ENCODE data around the gene ENKD1. TPM values are rescaled to one million over a fixed set of nuclear protein-coding genes. Genes with fewer than 3 reads are reported as not detected.

Gene ENKD1
- total RNA-seq, 1 donor from 2014 or later = 23.1 TPM

DNA sequence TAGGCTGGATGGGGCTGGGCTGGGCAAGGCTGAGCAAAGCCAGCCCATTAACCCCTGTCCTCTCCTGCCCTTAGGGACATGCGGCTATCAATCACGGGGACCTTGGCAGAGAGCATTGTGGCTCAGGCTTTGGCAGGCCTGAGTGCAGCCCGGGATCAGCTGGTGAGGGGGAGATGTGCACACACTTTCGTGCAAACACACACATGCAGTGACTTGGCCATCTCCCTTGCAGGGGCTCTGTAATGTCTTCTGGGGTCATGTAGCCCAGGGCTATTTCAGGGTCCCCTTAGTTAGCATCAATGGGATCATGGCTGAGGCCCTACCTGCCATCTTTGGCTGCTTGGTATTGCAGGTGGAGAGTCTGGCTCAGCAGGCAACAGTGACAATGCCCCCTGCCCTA lies 14.7 kb downstream of the ENKD1 start:
- no peak for DNase-seq (ENCODE audit: low read depth, low spot score)

DNA sequence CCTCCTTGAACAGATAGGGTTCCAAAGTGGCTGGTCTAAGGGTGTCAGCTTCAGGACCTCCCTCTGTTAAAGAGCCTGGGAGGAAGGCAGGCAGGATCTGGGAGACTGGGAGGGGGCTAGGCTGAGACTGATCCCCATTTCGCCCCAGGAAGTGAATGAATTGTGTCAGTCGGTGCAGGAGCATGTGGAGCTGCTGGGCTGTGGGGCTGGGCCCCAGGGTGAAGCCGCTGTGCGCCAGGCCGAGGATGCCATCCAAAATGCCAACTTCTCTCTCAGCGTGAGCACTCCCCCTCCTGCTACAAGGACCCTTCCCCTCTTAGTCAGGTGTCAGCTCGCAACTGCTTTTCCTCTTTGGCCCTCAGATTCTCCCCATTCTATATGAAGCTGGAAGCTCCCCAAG lies 15.5 kb downstream of the ENKD1 start:
- DNase-seq (ENCODE audit: low read depth, low spot score) = no peak

DNA sequence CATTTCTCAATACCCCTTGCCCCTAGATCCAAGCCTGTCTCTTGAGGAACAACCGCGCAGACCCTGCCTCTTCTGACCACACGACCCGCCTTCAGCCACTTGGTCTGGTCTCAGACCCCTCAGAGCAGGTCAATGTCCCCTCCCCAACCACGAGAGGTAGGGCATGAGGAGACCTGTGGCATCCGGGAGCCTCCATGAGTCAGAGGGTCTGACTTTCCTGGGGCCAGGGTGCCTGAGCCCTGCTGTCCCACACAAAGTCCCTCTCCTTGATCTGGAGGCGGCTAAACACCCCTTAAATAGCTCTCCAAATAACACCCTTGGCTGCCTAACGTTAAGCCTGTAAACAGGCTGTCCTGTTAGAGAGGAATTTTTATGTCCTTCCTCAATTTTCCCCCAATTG lies 16.5 kb downstream of the ENKD1 start:
- no peak for DNase-seq (ENCODE audit: low read depth, low spot score)

DNA sequence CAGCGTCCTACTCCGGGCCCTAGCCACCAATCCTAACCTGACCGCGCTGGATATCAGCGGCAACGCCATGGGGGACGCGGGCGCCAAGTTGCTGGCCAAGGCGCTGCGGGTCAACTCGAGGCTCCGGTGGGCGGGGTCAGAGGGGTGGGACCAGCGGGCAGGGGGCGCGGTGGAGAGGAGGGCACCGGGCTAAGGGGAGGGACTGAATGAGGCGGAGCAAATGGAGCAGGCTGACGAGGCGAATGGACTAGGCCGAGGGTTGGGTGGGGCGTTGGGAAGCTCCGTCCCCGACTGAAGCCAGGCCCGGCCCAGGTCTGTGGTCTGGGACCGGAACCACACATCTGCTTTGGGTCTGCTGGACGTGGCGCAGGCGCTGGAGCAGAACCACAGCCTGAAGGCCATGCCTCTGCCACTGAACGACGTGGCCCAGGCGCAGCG lies 17.0 kb downstream of the ENKD1 start:
- no peak for DNase-seq (ENCODE audit: low read depth, low spot score)

DNA sequence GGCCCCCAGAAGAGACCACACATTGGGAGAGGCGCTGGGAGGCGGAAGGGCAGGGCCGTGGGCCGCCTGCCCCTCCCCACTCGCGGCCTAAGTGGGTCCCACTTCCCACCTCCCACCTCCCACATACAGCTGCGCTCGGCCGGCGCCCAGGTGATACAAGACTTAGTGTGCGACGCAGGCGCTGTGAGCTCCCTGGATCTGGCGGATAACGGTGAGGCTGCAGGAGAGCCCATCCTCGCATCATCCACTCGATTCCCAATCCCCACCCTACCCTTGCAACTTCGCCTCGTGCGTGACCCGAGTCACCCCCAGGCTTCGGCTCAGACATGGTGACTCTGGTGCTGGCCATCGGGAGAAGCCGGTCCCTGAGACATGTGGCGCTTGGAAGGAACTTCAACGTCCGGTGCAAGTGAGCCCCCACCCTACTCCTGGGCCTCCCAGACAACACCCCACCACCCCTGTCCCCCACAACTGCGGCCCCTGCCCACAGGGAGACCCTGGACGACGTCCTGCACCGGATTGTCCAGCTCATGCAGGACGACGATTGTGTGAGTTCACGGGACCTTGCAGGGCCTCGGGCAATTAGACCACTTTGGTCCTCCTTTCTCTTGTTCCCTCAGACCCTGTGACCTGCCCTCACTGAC lies 17.7 kb downstream of the ENKD1 start:
- no peak for DNase-seq (ENCODE audit: low read depth, low spot score)

DNA sequence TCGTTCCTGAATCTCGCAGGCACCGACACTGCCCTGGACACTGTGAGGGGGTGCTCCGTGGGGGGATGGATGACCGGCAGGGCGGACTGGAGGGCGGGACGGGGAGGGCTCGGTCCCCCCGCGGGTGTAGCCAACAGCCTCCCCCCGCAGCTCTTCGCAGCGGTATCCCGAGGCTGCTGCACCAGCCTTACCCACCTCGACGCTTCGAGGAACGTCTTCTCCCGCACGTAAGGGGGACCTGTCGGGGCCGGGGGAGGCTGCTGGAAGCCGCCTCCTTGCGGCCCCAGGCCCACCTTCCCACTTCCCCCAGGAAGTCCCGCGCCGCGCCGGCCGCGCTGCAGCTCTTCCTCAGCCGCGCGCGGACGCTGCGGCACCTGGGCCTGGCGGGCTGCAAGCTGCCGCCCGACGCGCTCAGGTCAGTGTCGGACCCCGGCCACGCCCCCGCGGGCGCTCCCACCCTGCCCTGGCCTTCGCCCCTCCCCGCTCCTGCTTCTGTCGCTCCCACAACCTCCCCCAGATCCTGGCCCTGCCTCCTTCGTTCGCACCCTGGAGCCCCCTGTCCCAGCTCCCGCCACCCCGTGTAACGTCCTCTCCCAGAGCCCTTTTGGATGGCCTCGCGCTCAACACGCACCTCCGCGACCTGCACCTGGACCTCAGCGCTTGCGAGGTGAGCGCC lies 18.3 kb downstream of the ENKD1 start:
- DNase-seq (ENCODE audit: low read depth, low spot score) = no peak

DNA sequence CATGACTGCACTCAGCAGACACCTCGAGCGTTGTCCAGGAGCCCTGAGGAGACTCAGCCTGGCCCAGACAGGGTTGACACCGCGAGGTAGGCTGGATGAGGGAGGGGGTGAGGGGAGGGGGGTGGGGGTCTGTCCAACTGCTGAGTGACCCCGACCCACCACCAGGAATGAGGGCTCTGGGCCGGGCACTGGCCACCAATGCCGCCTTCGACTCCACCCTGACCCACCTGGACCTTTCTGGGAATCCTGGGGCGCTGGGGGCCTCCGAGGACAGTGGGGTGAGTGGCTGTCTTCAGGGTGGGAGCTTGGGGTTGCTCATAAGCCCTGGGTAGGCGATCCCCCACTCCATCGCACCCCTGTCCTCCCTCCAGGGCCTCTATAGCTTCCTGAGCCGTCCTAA lies 18.9 kb downstream of the ENKD1 start:
- DNase-seq (ENCODE audit: low read depth, low spot score) = no peak

DNA sequence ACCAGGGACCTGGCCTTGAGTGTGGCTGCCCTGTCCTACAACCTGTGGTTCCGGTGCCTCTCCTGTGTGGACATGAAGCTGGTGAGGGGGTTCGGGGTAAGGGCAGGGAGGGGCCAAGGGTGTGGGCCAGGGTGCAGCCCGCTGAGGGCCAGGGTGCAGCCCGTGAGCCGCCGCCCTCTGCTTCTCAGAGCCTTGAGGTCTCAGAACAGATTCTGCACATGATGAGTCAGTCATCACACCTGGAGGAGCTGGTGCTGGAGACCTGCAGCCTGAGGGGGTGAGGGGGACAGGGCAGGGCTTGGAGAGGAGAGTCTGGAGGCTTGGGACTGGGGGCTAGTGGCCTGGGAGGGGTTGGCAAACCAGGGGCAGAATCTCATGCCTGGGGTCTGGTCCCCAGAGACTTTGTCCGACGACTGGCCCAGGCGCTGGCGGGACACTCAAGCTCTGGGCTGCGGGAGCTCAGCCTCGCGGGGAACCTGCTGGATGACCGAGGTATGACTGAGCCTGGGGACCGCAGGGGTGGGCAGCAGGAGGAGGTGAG lies 19.4 kb downstream of the ENKD1 start:
- DNase-seq (ENCODE audit: low read depth, low spot score) = no peak

DNA sequence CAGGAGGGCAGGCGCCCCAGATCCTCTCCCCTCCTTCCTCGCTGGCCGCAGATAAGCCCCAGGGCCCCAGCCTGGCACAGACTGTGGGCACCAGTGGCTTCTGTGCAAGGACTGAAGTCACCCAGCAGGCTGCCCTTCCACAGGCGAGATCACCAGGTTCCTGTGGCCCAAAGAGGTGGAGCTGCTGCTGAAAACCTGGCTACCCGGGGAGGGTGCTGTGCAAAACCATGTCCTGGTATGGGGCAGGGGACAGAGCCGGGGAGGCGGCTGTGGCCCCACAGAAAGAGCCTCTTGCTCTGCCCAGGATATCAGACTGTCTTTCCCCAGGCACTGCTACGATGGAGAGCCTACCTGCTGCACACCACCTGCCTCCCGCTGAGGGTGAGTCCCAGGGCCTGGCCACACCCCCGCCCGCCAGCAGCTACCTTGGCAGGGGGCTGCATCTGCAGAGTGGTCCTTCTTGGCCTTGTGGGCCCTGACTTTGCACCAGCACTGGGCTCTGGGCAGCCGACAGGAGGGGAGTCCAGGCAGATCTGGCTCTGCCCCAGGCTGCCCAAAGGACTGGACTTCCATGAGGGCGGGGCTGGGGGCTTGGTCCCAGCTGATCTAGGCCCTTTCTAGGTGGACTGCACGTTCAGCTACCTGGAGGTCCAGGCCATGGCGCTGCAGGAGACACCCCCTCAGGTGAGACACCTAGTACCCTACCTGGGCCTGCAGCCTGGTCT lies 21.0 kb downstream of the ENKD1 start:
- DNase-seq (ENCODE audit: low read depth, low spot score) = no peak

DNA sequence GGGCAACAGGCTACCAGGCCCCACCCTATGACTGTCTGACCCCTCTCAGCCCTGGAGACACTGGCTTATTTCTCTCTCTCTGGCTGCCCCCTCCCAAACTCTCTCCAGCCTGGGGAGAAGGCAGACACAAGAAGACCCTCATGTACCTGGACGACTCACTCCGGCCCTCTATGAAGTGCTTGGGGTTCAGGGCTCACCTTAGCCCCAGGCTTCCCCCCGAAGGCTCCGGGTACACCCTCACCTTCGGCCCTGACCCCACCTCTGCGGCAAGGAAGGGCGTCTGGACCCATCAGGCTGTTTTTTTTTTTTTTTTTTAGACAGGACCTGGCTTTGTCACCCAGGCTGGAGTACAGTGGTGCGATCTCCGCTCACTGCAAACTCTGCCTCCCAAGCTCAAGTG lies 22.5 kb downstream of the ENKD1 start:
- DNase-seq (ENCODE audit: low read depth, low spot score) = no peak

DNA sequence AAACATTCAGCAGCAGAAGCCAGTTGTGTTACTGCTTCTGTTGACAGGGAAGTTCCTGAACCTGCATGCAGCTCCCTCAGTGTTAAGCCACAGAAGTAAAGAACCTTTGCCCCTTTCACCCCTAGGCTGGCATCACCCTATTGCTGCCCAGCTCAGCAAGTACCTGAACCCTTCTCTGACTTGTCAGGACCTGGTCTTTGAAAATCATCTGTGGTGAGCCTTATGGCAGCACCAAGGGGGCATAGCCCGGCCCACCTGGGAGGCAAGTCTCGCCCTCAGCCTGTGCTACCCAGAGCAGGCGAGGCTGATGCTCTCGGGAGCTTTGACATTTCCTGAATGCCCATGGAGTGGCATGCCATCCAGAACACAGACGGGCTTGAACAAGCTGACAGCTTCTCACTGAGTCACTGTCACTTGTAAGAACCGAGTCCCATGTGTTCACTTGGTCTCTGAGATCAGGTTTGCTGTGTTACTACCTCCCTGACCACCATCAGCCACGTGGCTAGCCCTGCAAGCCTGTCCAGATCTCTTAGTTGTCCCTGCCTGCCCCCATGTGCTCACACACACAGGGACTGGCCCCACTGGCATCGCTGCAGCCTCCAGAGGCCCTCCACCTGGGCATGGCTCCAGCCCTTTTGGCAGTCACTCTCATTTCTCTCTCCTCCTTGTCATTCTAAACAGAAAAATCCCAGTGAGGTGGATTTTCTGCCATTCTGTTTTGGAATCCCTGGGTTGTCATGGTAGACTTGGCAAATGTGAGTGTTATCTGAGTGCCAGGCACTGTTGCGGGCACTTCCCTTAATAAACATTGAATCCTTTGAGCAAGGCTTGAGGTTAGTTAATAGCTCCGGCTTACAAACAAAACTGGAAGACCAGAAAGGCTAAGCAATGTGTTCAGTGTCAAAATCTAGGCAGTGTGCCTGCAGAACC lies 24.5 kb downstream of the ENKD1 start:
- DNase-seq (ENCODE audit: low read depth, low spot score) = no peak

DNA sequence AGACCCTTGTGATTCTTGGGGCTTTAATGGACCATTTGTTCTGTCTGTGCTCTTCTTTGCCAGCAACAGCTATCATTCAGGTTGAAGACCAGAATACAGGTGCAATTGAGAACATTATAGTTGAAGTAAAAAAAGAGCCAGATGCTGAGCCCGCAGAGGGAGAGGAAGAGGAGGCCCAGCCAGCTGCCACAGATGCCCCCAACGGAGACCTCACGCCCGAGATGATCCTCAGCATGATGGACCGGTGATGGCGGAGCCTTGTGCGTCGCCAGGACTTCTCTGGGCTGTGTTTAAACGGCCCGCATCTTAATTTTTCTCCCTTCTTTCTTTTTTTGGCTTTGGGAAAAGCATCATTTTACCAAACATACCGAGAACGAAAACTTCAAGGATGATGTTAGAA lies 28.9 kb downstream of the ENKD1 start:
- no peak for DNase-seq (ENCODE audit: low read depth, low spot score)

DNA sequence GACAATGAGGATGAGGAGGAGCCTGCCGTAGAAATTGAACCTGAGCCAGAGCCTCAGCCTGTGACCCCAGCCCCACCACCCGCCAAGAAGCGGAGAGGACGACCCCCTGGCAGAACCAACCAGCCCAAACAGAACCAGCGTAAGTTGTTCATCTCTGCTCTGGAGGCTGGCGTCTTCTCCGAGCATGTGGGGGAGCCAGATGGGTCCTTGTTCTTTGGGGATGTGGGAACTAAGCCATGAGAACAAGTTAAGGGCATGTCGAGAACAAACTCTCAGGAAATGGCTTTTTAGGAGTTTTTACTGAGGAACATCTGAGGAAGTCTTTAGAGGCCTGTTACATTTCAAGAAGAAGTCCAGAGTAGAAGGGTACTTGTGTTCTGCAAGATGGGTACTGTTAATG lies 29.8 kb downstream of the ENKD1 start:
- DNase-seq (ENCODE audit: low read depth, low spot score) = no peak

DNA sequence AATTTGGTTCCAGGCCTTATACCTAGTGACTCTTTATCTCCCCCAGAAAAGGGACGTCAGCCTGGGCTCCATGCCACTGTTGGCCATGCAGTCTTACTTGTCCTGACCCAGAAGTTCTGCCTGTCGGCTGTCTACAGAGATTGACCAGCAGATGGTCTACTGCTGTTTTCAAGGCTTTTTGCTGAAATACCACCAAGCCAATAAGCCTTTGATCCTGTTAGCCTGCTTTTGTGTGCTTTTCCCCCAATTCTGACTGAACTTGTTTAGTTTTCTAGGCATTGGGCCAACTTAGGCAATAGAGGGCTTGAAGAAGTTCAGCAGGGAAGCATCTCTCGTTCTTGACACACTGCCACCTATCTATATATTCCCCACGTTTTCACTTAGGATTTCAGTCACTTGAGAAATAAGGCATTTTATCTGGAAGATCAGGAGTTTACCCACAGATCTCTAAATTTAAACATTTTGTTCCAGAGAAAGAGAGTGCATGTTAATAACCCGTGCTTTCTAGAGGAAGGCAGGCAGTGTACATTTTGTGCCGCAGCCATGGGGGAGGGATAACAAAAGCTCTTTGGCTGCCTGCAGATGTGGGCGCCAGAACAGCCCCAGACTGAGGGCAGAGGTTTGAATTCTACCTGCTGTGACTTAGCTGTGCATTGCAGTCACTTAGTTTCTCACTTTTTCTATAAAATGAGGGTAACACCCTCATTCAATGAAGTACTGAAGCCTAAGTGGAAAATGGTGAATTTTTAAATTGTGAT lies 34.0 kb downstream of the ENKD1 start:
- DNase-seq (ENCODE audit: low read depth, low spot score) = no peak

DNA sequence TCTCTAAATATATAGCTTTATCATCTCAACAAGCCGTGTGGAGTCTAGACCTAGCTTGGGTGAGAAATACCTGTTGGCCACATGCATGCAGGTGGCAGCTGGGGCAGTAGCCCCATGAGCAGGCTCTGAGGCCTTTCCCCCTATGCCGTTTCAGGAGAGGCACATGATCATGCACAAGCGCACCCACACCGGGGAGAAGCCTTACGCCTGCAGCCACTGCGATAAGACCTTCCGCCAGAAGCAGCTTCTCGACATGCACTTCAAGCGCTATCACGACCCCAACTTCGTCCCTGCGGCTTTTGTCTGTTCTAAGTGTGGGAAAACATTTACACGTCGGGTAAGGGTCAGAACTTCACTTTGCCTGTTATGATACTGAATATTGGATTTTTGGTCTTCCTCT lies 38.3 kb downstream of the ENKD1 start:
- no peak for DNase-seq (ENCODE audit: low read depth, low spot score)

DNA sequence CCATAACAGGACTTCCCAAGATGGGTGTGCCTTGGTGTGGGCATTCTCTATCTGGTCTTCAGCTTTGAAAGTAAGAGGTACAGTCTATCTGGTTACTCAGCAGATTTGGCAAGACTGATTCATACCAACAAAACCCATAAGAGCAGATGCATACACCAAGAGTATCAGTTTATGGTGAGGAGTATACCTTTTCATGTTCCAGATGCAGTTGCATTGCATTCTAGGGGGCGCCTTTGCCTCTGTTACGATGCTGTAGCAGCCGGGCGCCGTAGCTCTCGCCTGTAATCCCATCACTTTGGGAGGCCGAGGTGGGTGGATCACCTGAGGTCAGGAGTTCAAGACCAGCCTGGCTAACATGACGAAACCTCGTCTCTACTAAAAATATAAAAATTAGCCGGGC lies 52.7 kb downstream of the ENKD1 start:
- DNase-seq (ENCODE audit: low read depth, low spot score) = no peak
